Stimulated activated CD8-positive, alpha-beta memory T cell treated with anti-CD3 and anti-CD28 coated beads, Interleukin-4, amount 100 ng/mL, for 48 hours (primary cell): ENCODE measurements around the gene TOMM6.
"Not testable (repeated sequence)": the region's sequence is repeated elsewhere in the genome, so short reads cannot be mapped to it uniquely, and the experiment has no call there.

Experiments used
- DNase-seq: peaks from one replicate; pipeline ENCODE4 v3.0.0-alpha.2; 2020

TOMM6 gene

GRCh38 chr6:41785689-41786450 is 1.6 kb upstream of the TOMM6 start:
- peak; percentile 33 for DNase-seq

GRCh38 chr6:41786451-41787218 is 859 bp upstream of the TOMM6 start:
- peak; percentile 93 for DNase-seq

GRCh38 chr6:41789390-41789724 is 1.9 kb downstream of the TOMM6 start:
- no peak for DNase-seq

- no peak for DNase-seq
Observed at GRCh38 chr6:41790045-41790444, 2.6 kb downstream of the TOMM6 start.

GRCh38 chr6:41791305-41791704 is 3.8 kb downstream of the TOMM6 start:
- no peak for DNase-seq

GRCh38 chr6:41791984-41792383 is 4.5 kb downstream of the TOMM6 start:
- DNase-seq: no peak

GRCh38 chr6:41796474-41796873 is 9.0 kb downstream of the TOMM6 start:
- DNase-seq: no peak

GRCh38 chr6:41798901-41799558 is 11.5 kb downstream of the TOMM6 start:
- no peak for DNase-seq

- DNase-seq: no peak
Observed at GRCh38 chr6:41799559-41799911, 12.0 kb downstream of the TOMM6 start.

- no peak for DNase-seq
Observed at GRCh38 chr6:41801380-41801779, 13.9 kb downstream of the TOMM6 start.

GRCh38 chr6:41805830-41806774 is 18.6 kb downstream of the TOMM6 start:
- DNase-seq: no peak

- no peak for DNase-seq
Observed at GRCh38 chr6:41811095-41811494, 23.6 kb downstream of the TOMM6 start.

- not testable (repeated sequence) for DNase-seq
Observed at GRCh38 chr6:41811946-41812345, 24.5 kb downstream of the TOMM6 start.

GRCh38 chr6:41813469-41813868 is 26.0 kb downstream of the TOMM6 start:
- DNase-seq: no peak

- DNase-seq: no peak
Observed at GRCh38 chr6:41813956-41814355, 26.5 kb downstream of the TOMM6 start.

- no peak for DNase-seq
Observed at GRCh38 chr6:41814629-41815028, 27.1 kb downstream of the TOMM6 start.

- DNase-seq: no peak
Observed at GRCh38 chr6:41815587-41815986, 28.1 kb downstream of the TOMM6 start.

- DNase-seq: no peak
Observed at GRCh38 chr6:41818271-41819054, 31.0 kb downstream of the TOMM6 start.

GRCh38 chr6:41821266-41821665 is 33.8 kb downstream of the TOMM6 start:
- no peak for DNase-seq

GRCh38 chr6:41822021-41822420 is 34.5 kb downstream of the TOMM6 start:
- no peak for DNase-seq

GRCh38 chr6:41823178-41823577 is 35.7 kb downstream of the TOMM6 start:
- no peak for DNase-seq
